Measurements from ENCODE around the gene RNU6-9.

RNU6-9 gene

DNA sequence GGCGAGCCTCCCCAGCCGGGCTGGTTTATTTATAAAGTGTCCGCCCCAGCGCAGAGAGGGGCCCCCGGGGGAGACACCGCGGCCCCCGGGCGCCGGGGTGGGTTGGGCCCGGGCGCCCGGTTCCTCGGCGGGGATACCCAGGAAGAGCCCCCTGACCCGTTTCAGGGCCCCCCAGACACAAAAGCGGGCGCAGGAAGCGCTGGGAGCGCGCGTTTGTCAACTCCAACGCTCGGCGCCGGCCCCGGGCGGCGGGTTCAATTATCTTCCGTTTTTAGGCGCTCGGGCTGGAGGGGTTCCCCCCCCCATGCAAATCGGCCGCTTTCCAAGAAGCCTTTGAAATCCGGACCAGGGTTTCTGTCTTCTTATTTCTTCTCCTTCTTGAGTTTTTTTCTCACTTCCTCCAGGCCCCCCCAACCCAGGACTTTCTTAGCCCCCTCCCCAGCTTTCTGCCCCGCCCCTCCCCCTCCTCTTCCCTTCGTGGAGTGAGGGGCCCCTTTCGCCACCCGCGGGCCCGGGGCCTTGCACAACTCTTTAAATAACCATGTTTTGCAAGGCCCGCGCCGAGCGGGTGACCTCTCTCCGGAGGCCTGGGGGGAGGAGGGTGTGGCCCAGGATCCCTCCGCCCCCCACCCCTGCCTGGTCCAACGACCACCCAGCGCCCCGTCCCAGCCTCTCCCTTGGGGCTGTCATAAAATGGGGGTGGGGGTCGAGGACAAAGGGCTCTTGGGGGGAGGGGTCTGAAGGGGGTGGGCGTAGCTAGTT, 33.5 kb downstream of the RNU6-9 start:
- peaks cover 27% of the 10 kb centered on the region for H3K4me1 ChIP-seq (ENCODE audit: control insufficient read depth, low read length)

DNA sequence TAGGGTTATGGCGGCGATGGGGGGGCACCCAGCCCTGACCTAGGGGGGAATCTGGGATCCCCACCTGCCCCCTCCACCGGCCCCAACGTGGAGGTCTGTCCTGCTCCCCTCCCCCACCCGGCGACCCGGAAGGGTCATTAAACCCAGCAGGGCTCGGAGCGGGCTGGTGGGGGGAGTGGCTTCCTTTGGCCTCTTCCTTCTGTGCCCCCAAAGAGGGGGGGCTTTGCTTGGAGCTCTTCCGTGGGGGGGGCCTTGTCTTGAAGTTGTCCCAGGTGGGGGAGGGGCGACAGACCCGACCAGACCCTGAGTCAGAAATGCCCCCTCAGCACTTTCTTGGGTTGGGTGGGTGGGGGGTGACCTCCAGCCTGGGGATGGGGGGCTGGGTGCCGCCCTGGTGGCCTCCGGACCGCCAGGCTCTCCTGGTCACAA, 34.1 kb downstream of the RNU6-9 start:
- H3K4me3 ChIP-seq (ENCODE audit: low read length) = no peak overlapping the region
- H4K20me1 ChIP-seq (ENCODE audit: control insufficient read depth, insufficient read depth, low read depth, low read length) = peaks cover 11% of the 10 kb centered on the region; the same call in 1 of the 2 replicates
- no peaks in the 10 kb centered on the region for H3K9me3 ChIP-seq (ENCODE audit: control insufficient read depth, insufficient read depth, low read length)
- no peaks in the 10 kb centered on the region for H3K9me2 ChIP-seq (replicated peaks; ENCODE audit: control insufficient read depth, low read length)
- peak overlapping the region; percentile 87 for H3K4me2 ChIP-seq (ENCODE audit: low read length)
- peaks cover 27% of the 10 kb centered on the region for H3K4me1 ChIP-seq (ENCODE audit: control insufficient read depth, low read length)
- no peak overlapping the region for H3K27ac ChIP-seq (ENCODE audit: low read depth, low read length)
- no peaks in the 10 kb centered on the region for H3K79me2 ChIP-seq (ENCODE audit: control insufficient read depth, low read length)
- peaks cover 36% of the 10 kb centered on the region for H3K27me3 ChIP-seq (ENCODE audit: control insufficient read depth, low read length)
- no peak for TF ChIP-seq EZH2phosphoT487 (IDR thresholded peaks at IDR 0.05; ENCODE audit: borderline replicate concordance, low read length)
- TF ChIP-seq, protein P1, sequence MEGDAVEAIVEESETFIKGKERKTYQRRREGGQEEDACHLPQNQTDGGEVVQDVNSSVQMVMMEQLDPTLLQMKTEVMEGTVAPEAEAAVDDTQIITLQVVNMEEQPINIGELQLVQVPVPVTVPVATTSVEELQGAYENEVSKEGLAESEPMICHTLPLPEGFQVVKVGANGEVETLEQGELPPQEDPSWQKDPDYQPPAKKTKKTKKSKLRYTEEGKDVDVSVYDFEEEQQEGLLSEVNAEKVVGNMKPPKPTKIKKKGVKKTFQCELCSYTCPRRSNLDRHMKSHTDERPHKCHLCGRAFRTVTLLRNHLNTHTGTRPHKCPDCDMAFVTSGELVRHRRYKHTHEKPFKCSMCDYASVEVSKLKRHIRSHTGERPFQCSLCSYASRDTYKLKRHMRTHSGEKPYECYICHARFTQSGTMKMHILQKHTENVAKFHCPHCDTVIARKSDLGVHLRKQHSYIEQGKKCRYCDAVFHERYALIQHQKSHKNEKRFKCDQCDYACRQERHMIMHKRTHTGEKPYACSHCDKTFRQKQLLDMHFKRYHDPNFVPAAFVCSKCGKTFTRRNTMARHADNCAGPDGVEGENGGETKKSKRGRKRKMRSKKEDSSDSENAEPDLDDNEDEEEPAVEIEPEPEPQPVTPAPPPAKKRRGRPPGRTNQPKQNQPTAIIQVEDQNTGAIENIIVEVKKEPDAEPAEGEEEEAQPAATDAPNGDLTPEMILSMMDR (IDR thresholded peaks at IDR 0.05; ENCODE audit: low read depth, low read length, poor library complexity, severe bottlenecking) = no peak
- H3K36me3 ChIP-seq (ENCODE audit: control insufficient read depth, low read length) = no peaks in the 10 kb centered on the region
- H3F3A ChIP-seq (ENCODE audit: control insufficient read depth, insufficient read depth) = no peaks in the 10 kb centered on the region; the same call in 1 of the 2 replicates

More for the DNA sequence above, 33.5 kb downstream of the RNU6-9 start:
- H3K9me2 ChIP-seq (replicated peaks; ENCODE audit: control insufficient read depth, low read length) = no peaks in the 10 kb centered on the region
- no peaks in the 10 kb centered on the region for H3K36me3 ChIP-seq (ENCODE audit: control insufficient read depth, low read length)
- TF ChIP-seq EZH2phosphoT487 (IDR thresholded peaks at IDR 0.05; ENCODE audit: borderline replicate concordance, low read length) = no peak
- TF ChIP-seq, protein P1 (IDR thresholded peaks at IDR 0.05; ENCODE audit: low read depth, low read length, poor library complexity, severe bottlenecking) = no peak
- peaks cover 8% of the 10 kb centered on the region; the same call in 1 of the 2 replicates for H4K20me1 ChIP-seq (ENCODE audit: control insufficient read depth, insufficient read depth, low read depth, low read length)
- H3K9me3 ChIP-seq (ENCODE audit: control insufficient read depth, insufficient read depth, low read length) = no peaks in the 10 kb centered on the region
- peak overlapping the region; percentile 76 for H3K4me3 ChIP-seq (ENCODE audit: low read length)
- H3K4me2 ChIP-seq (ENCODE audit: low read length) = peak overlapping the region; percentile 87
- H3K27me3 ChIP-seq (ENCODE audit: control insufficient read depth, low read length) = peaks cover 37% of the 10 kb centered on the region
- H3K79me2 ChIP-seq (ENCODE audit: control insufficient read depth, low read length) = no peaks in the 10 kb centered on the region
- H3K27ac ChIP-seq (ENCODE audit: low read depth, low read length) = 0 out of 2 replicates have a peak overlapping the region, but pooled peaks have one; percentile 12
- no peaks in the 10 kb centered on the region; the same call in 1 of the 2 replicates for H3F3A ChIP-seq (ENCODE audit: control insufficient read depth, insufficient read depth)

DNA sequence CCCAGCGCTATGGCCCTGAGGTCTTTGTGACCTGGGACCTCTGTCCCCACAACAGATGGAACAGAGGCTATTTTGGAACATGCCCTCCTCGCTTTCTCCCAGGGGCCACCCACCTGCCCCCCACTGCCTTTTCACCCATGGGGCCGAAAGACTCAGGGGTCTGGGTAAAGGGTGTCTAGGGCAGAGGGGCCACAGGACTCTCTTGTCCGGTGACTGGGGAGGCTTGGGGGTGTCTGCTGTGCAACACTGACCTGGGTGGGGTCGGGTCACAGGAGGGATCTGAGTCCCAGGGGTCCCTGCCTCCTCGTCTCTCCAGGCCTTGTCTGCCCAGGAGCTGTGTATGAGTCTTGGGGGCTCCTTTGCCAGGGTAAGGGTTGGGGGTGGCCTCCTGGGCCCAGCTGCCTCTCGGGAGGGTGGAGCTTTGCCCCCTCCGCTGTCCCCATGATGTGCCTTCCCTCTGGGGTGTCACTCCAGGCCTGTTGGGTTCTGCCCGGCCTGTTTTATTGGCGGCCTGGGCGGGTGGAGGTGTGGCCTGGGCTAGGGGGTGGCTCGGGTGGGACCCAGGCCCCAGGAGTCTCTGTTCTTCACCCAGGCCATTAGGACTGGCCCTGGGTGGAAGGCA, 34.6 kb downstream of the RNU6-9 start:
- TF ChIP-seq EZH2phosphoT487 (IDR thresholded peaks at IDR 0.05; ENCODE audit: borderline replicate concordance, low read length) = no peak
- TF ChIP-seq, protein P1 (IDR thresholded peaks at IDR 0.05; ENCODE audit: low read depth, low read length, poor library complexity, severe bottlenecking) = no peak
- Histone ChIP-seq H3K9me3 (ENCODE audit: control insufficient read depth, insufficient read depth, low read length) (no peaks in the 10 kb centered on the region), H3K79me2 (ENCODE audit: control insufficient read depth, low read length) (no peaks in the 10 kb centered on the region), H3K4me2 (ENCODE audit: low read length) (no peak overlapping the region), H3F3A (ENCODE audit: control insufficient read depth, insufficient read depth) (no peaks in the 10 kb centered on the region; the same call in 1 of the 2 replicates), H3K9me2 (replicated peaks; ENCODE audit: control insufficient read depth, low read length) (no peaks in the 10 kb centered on the region), H3K36me3 (ENCODE audit: control insufficient read depth, low read length) (no peaks in the 10 kb centered on the region), H3K27ac (ENCODE audit: low read depth, low read length) (no peak overlapping the region), H3K4me3 (ENCODE audit: low read length) (no peak overlapping the region), H4K20me1 (ENCODE audit: control insufficient read depth, insufficient read depth, low read depth, low read length) (peaks cover 11% of the 10 kb centered on the region; the same call in 1 of the 2 replicates), H3K27me3 (ENCODE audit: control insufficient read depth, low read length) (peaks cover 36% of the 10 kb centered on the region), H3K4me1 (ENCODE audit: control insufficient read depth, low read length) (peaks cover 27% of the 10 kb centered on the region)

All from DOHH2 (cell line).